Prostate gland (tissue), 2 donors: ENCODE results near the gene OTUD4.

Source experiments
- POLR2A ChIP-seq: fragments of 450-650 bp; IDR thresholded peaks from one replicate; pipeline ENCODE4 v1.6.1; 2016; ENCODE audit warnings: antibody characterized with exemption, mild to moderate bottlenecking
- POLR2AphosphoS5 ChIP-seq: sonication (generic); formaldehyde crosslinking; IDR thresholded peaks from one replicate; pipeline ENCODE4 v1.6.1; 2017; ENCODE audit warnings: antibody characterized with exemption
- TF ChIP-seq, protein P1 (sequence below), 4 experiments: fragments of 200-600 bp in 2 of 4; fragments of 450-650 bp in 2 of 4; sonication (generic) in 2 of 4; IDR thresholded peaks; 1 replicate in 3 of 4; 2 replicates in 1 of 4; pipeline ENCODE4 v1.5.1; 2016 to 2019; ENCODE audit warnings: antibody characterized with exemption in 4 of 4, mild to moderate bottlenecking in 2 of 4, moderate library complexity in 2 of 4

DNA sequence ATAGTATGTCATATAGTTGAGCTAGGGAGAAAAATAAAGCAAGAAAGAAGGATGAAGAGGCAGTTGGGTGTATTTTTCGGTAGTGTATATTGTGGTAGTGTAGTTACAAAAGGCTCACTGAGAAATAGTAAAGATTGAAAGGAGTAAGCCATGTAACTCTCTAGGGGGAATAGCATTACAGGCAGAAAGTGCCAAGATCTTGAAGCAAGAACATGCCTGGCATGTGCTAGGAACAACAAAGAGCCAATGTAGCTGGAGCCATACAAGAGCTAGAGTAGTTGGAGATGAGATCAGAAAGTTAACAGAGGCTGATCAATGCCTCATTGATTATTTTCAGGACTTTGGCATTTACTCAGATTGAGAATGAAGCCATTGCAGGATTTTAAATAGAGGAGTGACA lies 79.3 kb downstream of the OTUD4 start:
- TF ChIP-seq POLR2A = no peak
- TF ChIP-seq, protein P1, sequence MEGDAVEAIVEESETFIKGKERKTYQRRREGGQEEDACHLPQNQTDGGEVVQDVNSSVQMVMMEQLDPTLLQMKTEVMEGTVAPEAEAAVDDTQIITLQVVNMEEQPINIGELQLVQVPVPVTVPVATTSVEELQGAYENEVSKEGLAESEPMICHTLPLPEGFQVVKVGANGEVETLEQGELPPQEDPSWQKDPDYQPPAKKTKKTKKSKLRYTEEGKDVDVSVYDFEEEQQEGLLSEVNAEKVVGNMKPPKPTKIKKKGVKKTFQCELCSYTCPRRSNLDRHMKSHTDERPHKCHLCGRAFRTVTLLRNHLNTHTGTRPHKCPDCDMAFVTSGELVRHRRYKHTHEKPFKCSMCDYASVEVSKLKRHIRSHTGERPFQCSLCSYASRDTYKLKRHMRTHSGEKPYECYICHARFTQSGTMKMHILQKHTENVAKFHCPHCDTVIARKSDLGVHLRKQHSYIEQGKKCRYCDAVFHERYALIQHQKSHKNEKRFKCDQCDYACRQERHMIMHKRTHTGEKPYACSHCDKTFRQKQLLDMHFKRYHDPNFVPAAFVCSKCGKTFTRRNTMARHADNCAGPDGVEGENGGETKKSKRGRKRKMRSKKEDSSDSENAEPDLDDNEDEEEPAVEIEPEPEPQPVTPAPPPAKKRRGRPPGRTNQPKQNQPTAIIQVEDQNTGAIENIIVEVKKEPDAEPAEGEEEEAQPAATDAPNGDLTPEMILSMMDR (IDR thresholded peaks at IDR 0.05) = no peak
- TF ChIP-seq POLR2AphosphoS5 = no peak
